Parathyroid adenoma (tissue), 2 donors: ENCODE results near the gene SLC10A7.

Experiments used
- H2AFZ ChIP-seq: fragments of 300-600 bp; sonication (generic); one replicate; pipeline ENCODE4 v1.7.0; 2017; ENCODE audit warnings: antibody characterized with exemption, mild to moderate bottlenecking
- H3K27ac ChIP-seq: fragments of 300-600 bp; sonication (generic); one replicate; pipeline ENCODE4 v1.7.0; 2017
- H3K27me3 ChIP-seq: fragments of 300-600 bp; sonication (generic); one replicate; pipeline ENCODE4 v1.7.0; 2017; ENCODE audit warnings: low read length; ENCODE audit not compliant: control insufficient read depth, insufficient read depth
- H3K36me3 ChIP-seq: fragments of 300-600 bp; sonication (generic); one replicate; pipeline ENCODE4 v1.7.0; 2017; ENCODE audit warnings: low read length; ENCODE audit not compliant: control insufficient read depth, insufficient read depth
- H3K4me1 ChIP-seq: fragments of 300-600 bp; sonication (generic); one replicate; pipeline ENCODE4 v1.7.0; 2017; ENCODE audit warnings: control low read depth
- H3K4me2 ChIP-seq: fragments of 300-600 bp; sonication (generic); one replicate; pipeline ENCODE4 v1.7.0; 2017; ENCODE audit warnings: low read length
- H3K4me3 ChIP-seq: fragments of 300-600 bp; sonication (generic); one replicate; pipeline ENCODE4 v1.7.0; 2017; ENCODE audit warnings: low read depth, low read length
- H3K79me2 ChIP-seq: fragments of 300-600 bp; sonication (generic); one replicate; pipeline ENCODE4 v1.7.0; 2017; ENCODE audit warnings: control low read depth
- H3K9ac ChIP-seq: fragments of 300-600 bp; sonication (generic); one replicate; pipeline ENCODE4 v1.7.0; 2017; ENCODE audit warnings: mild to moderate bottlenecking
- H3K9me3 ChIP-seq: fragments of 300-600 bp; sonication (generic); one replicate; pipeline ENCODE4 v1.7.0; 2017; ENCODE audit warnings: low read length; ENCODE audit not compliant: control insufficient read depth
- CTCF ChIP-seq: fragments of 300-600 bp; sonication (generic); IDR thresholded peaks from one replicate; pipeline ENCODE4 v1.7.0; 2017; ENCODE audit warnings: antibody characterized with exemption, mild to moderate bottlenecking
- donor health status: primary hyperparathyroidism.

Gene SLC10A7

GRCh38 chr4:146288193-146288592, 233.5 kb downstream of the SLC10A7 start:
- Histone ChIP-seq H3K4me2 (no peak overlapping the region), H3K4me3 (no peak overlapping the region), H3K27ac (no peak overlapping the region), H3K9me3 (no peaks in the 10 kb centered on the region), H3K27me3 (no peaks in the 10 kb centered on the region), H2AFZ (no peak overlapping the region), H3K79me2 (no peaks in the 10 kb centered on the region), H3K4me1 (no peaks in the 10 kb centered on the region), H3K9ac (no peak overlapping the region), H3K36me3 (no peaks in the 10 kb centered on the region)
- no peak for TF ChIP-seq CTCF

GRCh38 chr4:146285037-146285436, 236.7 kb downstream of the SLC10A7 start:
- H3K36me3 ChIP-seq: no peaks in the 10 kb centered on the region
- H3K27me3 ChIP-seq: no peaks in the 10 kb centered on the region
- no peaks in the 10 kb centered on the region for H3K4me1 ChIP-seq
- no peak for TF ChIP-seq CTCF
- no peak overlapping the region for H3K4me3 ChIP-seq
- no peak overlapping the region for H2AFZ ChIP-seq
- H3K79me2 ChIP-seq: no peaks in the 10 kb centered on the region
- no peak overlapping the region for H3K9ac ChIP-seq
- no peak overlapping the region for H3K4me2 ChIP-seq
- H3K27ac ChIP-seq: no peak overlapping the region
- no peaks in the 10 kb centered on the region for H3K9me3 ChIP-seq

GRCh38 chr4:146283758-146284651, 237.7 kb downstream of the SLC10A7 start:
- H3K9me3 ChIP-seq: no peaks in the 10 kb centered on the region
- no peak overlapping the region for H2AFZ ChIP-seq
- no peaks in the 10 kb centered on the region for H3K79me2 ChIP-seq
- no peak overlapping the region for H3K4me3 ChIP-seq
- no peaks in the 10 kb centered on the region for H3K4me1 ChIP-seq
- TF ChIP-seq CTCF: no peak
- no peak overlapping the region for H3K9ac ChIP-seq
- H3K4me2 ChIP-seq: no peak overlapping the region
- no peaks in the 10 kb centered on the region for H3K36me3 ChIP-seq
- H3K27ac ChIP-seq: no peak overlapping the region
- no peaks in the 10 kb centered on the region for H3K27me3 ChIP-seq

- H3K4me2 ChIP-seq: no peak overlapping the region
- H3K9me3 ChIP-seq: no peaks in the 10 kb centered on the region
- no peak overlapping the region for H3K9ac ChIP-seq
- no peak overlapping the region for H2AFZ ChIP-seq
- H3K27me3 ChIP-seq: no peaks in the 10 kb centered on the region
- no peak for TF ChIP-seq CTCF
- no peak overlapping the region for H3K27ac ChIP-seq
- H3K4me3 ChIP-seq: no peak overlapping the region
- H3K79me2 ChIP-seq: no peaks in the 10 kb centered on the region
- no peaks in the 10 kb centered on the region for H3K36me3 ChIP-seq
- H3K4me1 ChIP-seq: no peaks in the 10 kb centered on the region
These were observed 239.1 kb downstream of the SLC10A7 start for GRCh38 chr4:146282657-146283056.

GRCh38 chr4:146278986-146279385, 242.8 kb downstream of the SLC10A7 start:
- no peak overlapping the region for H3K4me3 ChIP-seq
- H3K79me2 ChIP-seq: no peaks in the 10 kb centered on the region
- H3K9ac ChIP-seq: no peak overlapping the region
- H3K27me3 ChIP-seq: no peaks in the 10 kb centered on the region
- no peaks in the 10 kb centered on the region for H3K9me3 ChIP-seq
- no peak overlapping the region for H2AFZ ChIP-seq
- no peak overlapping the region for H3K4me2 ChIP-seq
- TF ChIP-seq CTCF: no peak
- no peak overlapping the region for H3K27ac ChIP-seq
- H3K36me3 ChIP-seq: no peaks in the 10 kb centered on the region
- no peaks in the 10 kb centered on the region for H3K4me1 ChIP-seq
